GM12875 (cell line): ENCODE data around the gene KMT5B.

Experiments
- H3K4me3 ChIP-seq: one replicate; pipeline ENCODE4 v1.5.1; 2011; ENCODE audit warnings: low read depth, low read length, control low read depth
- CTCF ChIP-seq: IDR thresholded peaks from 2 replicates; pipeline ENCODE4 v1.5.1; 2011; ENCODE audit warnings: low read depth, mild to moderate bottlenecking, control low read depth, inconsistent platforms, low read length, moderate library complexity, borderline replicate concordance; ENCODE audit not compliant: insufficient read depth

The KMT5B gene

GRCh38 chr11:68242616-68243015, 29.5 kb upstream of the KMT5B start:
- H3K4me3 ChIP-seq: no peak overlapping the region
- no peak for TF ChIP-seq CTCF

- no peak for TF ChIP-seq CTCF
- H3K4me3 ChIP-seq: no peak overlapping the region
These were observed 18.5 kb upstream of the KMT5B start for GRCh38 chr11:68231621-68232020.

GRCh38 chr11:68229601-68230000, 16.5 kb upstream of the KMT5B start:
- TF ChIP-seq CTCF: no peak

DNA sequence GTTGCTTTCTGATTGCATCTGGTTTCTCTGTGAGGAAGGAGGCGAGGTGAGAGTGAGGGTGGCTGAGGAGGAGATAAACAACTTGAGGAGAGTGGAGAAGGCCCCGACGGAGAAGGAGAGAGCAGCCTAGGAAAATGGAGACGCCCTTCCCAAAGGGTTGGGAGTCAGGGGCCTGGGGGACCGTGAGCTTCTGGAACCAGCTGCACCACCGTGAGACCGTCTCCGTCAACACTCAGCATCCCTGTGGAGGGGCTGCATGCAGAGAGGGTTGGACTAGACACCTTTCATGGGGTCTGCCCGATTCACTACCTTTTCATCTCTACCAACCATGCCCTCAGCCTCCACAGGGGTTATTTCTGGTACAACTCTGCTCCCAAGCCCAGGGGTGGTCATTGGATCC, 13.3 kb upstream of the KMT5B start:
- TF ChIP-seq CTCF: no peak

More at GRCh38 chr11:68229601-68230000, 16.5 kb upstream of the KMT5B start:
- H3K4me3 ChIP-seq: no peak overlapping the region

DNA sequence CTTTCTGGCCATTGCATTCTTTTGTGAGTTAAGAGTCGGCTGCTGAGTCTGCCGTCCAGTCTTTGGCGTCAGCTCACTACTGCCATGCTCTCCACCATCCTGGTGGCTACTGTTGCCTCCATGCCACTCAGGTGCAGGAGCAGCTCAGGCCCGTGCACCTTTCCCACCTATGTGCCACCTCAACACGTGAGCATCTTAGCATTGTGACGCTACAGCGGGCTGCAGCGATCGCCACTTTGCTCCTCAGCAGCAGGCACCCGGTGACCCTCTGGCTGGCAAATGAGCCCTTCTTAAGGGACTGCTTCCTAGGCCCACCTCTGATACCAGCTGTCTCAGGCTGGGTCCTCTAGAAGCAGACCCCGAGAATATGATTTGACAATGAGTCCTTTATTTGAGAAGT, 11.5 kb upstream of the KMT5B start:
- no peak for TF ChIP-seq CTCF
- H3K4me3 ChIP-seq: no peak overlapping the region

More for the DNA sequence above, 13.3 kb upstream of the KMT5B start:
- H3K4me3 ChIP-seq: no peak overlapping the region

DNA sequence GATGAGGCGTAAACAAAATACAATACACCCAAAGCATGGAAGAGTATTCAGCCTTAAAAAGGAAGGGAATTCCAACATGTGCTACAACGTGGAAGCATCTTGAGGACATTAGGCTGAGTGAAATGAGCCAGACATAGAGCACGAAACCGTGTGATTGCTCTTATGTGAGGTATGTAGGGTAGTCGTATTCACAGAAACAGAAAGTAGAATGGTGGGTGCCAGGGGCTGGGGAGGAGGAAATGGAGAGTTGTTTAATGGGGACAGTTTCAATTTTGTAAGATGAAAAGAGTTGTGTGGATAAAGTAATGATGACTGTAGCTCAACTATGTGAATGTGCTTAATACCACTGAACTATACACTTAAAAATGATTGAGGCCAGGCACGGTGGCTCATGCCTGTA, 10.2 kb upstream of the KMT5B start:
- H3K4me3 ChIP-seq: no peak overlapping the region
- no peak for TF ChIP-seq CTCF

DNA sequence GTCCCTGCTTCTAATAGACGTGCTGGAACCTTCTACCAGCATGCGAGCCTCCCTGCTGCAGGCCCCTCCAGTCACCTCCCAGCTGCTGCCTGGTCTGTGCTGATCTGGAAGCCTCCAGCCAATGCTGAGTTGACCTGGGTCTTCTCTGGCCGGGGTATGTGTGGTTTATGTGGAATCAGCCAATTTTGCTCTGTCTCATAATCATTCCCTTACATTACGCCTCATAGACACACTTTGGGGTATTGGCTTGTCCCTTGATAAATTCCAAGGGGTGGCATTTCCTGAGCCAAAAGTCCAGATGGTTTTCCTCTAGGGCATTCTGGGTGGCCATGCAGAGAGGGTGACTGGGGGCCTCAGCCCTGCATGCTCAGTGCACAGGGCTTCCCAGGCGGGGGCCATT, 8.3 kb upstream of the KMT5B start:
- no peak overlapping the region for H3K4me3 ChIP-seq
- no peak for TF ChIP-seq CTCF
